HEK293T (cell line): ENCODE results near the gene GDA.

Experiments used
- ARNT ChIP-seq: fragments of 450-650 bp; IDR thresholded peaks from 2 replicates; pipeline ENCODE4 v1.6.1; 2017; ENCODE audit warnings: mild to moderate bottlenecking
- BHLHE40 ChIP-seq: fragments of 450-650 bp; IDR thresholded peaks from 2 replicates; pipeline ENCODE4 v1.6.1; 2016; ENCODE audit warnings: mild to moderate bottlenecking, moderate library complexity, borderline replicate concordance
- FOXA1 ChIP-seq: fragments of 450-650 bp; IDR thresholded peaks from 2 replicates; pipeline ENCODE4 v1.6.1; 2016; ENCODE audit warnings: mild to moderate bottlenecking
- FOXK2 ChIP-seq: fragments of 450-650 bp; IDR thresholded peaks from 2 replicates; pipeline ENCODE4 v1.6.1; 2016; ENCODE audit warnings: mild to moderate bottlenecking
- FOXM1 ChIP-seq: fragments of 450-650 bp; IDR thresholded peaks from 2 replicates; pipeline ENCODE4 v1.6.1; 2017; ENCODE audit warnings: mild to moderate bottlenecking, borderline replicate concordance
- LEF1 ChIP-seq: fragments of 450-650 bp; IDR thresholded peaks from 2 replicates; pipeline ENCODE4 v1.6.1; 2017; ENCODE audit warnings: mild to moderate bottlenecking, borderline replicate concordance
- SP1 ChIP-seq: fragments of 450-650 bp; IDR thresholded peaks from 2 replicates; pipeline ENCODE4 v1.6.1; 2017

DNA sequence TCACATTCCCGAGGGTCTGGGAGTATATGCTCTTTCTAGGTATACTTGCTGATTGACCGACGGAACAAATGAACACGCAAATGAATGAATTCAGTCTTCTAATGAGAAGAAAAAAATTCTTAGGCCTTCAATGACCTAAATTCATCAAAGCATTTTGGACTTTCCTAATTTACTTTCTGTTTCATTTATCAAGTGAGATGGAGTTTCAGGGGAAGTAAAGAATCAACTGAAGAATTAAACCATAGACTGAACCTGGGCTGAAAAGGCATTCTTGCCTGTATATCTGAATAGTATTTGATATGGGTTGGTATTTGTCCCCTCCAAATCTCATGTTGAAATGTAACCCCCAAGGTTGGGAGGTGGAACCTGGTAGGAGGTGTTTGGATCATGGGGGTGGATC lies 151.6 kb downstream of the GDA start:
- TF ChIP-seq FOXK2 (no peak), FOXA1 (no peak), SP1 (no peak), LEF1 (no peak), FOXM1 (no peak), BHLHE40 (no peak), ARNT (no peak)
